A549 treated with AZD9567 at 1 μM for 4 hours (cell line): Measurements from ENCODE around the gene COG2. TPM values are rescaled to one million over a fixed set of nuclear protein-coding genes. Genes with fewer than 3 reads are reported as not detected.

Experiments used
- total RNA-seq: library from RNA; stranded (reverse); fragments of 200-300 nt; extraction: Qiagen RNA extraction; gene quantifications from 5 replicates; pipeline ENCODE4 v1.2.3, GENCODE V29; 2022; ENCODE audit not compliant: insufficient read depth

Gene COG2
- total RNA-seq, result 22.9 to 24.0 TPM (median 23.6 TPM) in 5 replicates

GRCh38 chr1:230642263-230642959 lies at the start of gene COG2:
Gene COG2 (plus strand): TSS chr1:230642481. CDS start chr1:230642607, 126 bp downstream.

GRCh38 chr1:230713915-230714764 lies 71.9 kb downstream of the COG2 start, which contains the start of gene AGT:
Gene AGT (minus strand): TSS chr1:230714122. CDS start chr1:230710823, 3,299 bp downstream.

Other genes starting within 250 kb of the COG2 start
- 0.43 to 0.56 TPM (median 0.44 TPM) in 4 of 5 replicates, not detected in the other for gene PGBD5, start 216.1 kb upstream of the COG2 start, total RNA-seq
- gene AGT, start 71.6 kb downstream of the COG2 start, total RNA-seq, result 0.07 to 0.11 TPM (median 0.09 TPM) in 4 of 5 replicates, not detected in the other
- not detected in 5 replicates for gene CAPN9, start 104.9 kb downstream of the COG2 start, total RNA-seq
- 17.5 to 29.9 TPM (median 18.7 TPM) in 5 replicates for gene C1orf198, start 226.0 kb downstream of the COG2 start, total RNA-seq